Endothelial cell of umbilical vein (primary cell): ENCODE results near the gene ITGB1BP1. TPM values are rescaled to one million over a fixed set of nuclear protein-coding genes. Genes with fewer than 3 reads are reported as not detected.

Source experiments
- BruUV-seq: library from RNA; stranded (reverse); fragments of 400-500 nt; replicated peaks from 2 replicates; lab custom pipeline; 2021; lab: Mats Ljungman, UMichigan
- CTCF ChIA-PET: fragments of 300-600, 350-600 bp; sonication (Branson Sonifier 250); formaldehyde crosslinking; loops from one replicate; lab custom pipeline; 2021; ENCODE audit warnings: antibody characterized with exemption, inconsistent platforms; lab: Charles Lee
- POLR2A ChIA-PET: fragments of 300-600, 350-600 bp; sonication (Branson Sonifier 250); formaldehyde crosslinking; loops from one replicate; lab custom pipeline; 2021; ENCODE audit warnings: antibody characterized with exemption, inconsistent platforms; lab: Charles Lee
- DNase-seq: peaks from one replicate; pipeline ENCODE4 v3.0.0-alpha.2; 2011; ENCODE audit warnings: low read depth, low spot score
- FAIRE-seq: peaks from 2 replicates; lab custom pipeline; 2011; peaks lifted over from hg19 to GRCh38; lab: Jason Lieb, UNC
- H2AFZ ChIP-seq: 2 replicates; pipeline ENCODE4 v1.6.0; 2012; ENCODE audit warnings: low read depth, low read length, control low read depth, inconsistent platforms
- H3K27ac ChIP-seq: 2 replicates; pipeline ENCODE4 v1.5.1; 2011; ENCODE audit warnings: low read depth, mild to moderate bottlenecking, control low read depth, low read length, moderate library complexity; ENCODE audit not compliant: insufficient read depth
- H3K27me3 ChIP-seq, 2 experiments: 2 replicates each; pipeline versions ENCODE4 v1.6.0 to v1.6.1; 2011; ENCODE audit warnings: low read length in 2 of 2, mixed read lengths in 1 of 2; ENCODE audit not compliant: control insufficient read depth in 2 of 2, insufficient read depth in 2 of 2
- H3K36me3 ChIP-seq, 2 experiments: 2 replicates in 1 of 2; 3 replicates in 1 of 2; pipeline ENCODE4 v1.5.1; 2011; ENCODE audit warnings: low read length in 2 of 2, mild to moderate bottlenecking in 1 of 2, moderate library complexity in 1 of 2; ENCODE audit not compliant: control insufficient read depth in 2 of 2, insufficient read depth in 2 of 2; ENCODE audit errors: extremely low read depth in 1 of 2
- H3K4me1 ChIP-seq: 3 replicates; pipeline ENCODE4 v1.5.1; 2011; ENCODE audit warnings: mild to moderate bottlenecking, low read length; ENCODE audit not compliant: control insufficient read depth, insufficient read depth; ENCODE audit errors: extremely low read depth
- H3K4me2 ChIP-seq: 2 replicates; pipeline ENCODE4 v1.6.1; 2011; ENCODE audit warnings: low read length, control low read depth, mixed read lengths; ENCODE audit not compliant: insufficient read depth
- H3K4me3 ChIP-seq, 3 experiments: fragments of 200-600 bp in 1 of 3; sonication (generic), shearing (Covaris generic) in 1 of 3; replicated peaks in 1 of 3; 2 replicates each; pipeline ENCODE4 v1.5.1; 2011 to 2016; ENCODE audit warnings: control low read depth in 3 of 3, low read length in 3 of 3, mild to moderate bottlenecking in 2 of 3, inconsistent platforms in 1 of 3, low read depth in 1 of 3, moderate library complexity in 1 of 3; ENCODE audit not compliant: insufficient read depth in 1 of 3
- H3K79me2 ChIP-seq: 2 replicates; pipeline ENCODE4 v1.6.0; 2012; ENCODE audit warnings: low read length, inconsistent platforms; ENCODE audit not compliant: control insufficient read depth, insufficient read depth
- H3K9ac ChIP-seq: replicated peaks from 2 replicates; pipeline ENCODE3; 2011; ENCODE audit warnings: low read length, control low read depth; ENCODE audit not compliant: insufficient read depth; ENCODE audit errors: extremely low read depth
- H3K9me1 ChIP-seq: replicated peaks from 3 replicates; pipeline ENCODE4 v1.6.0; 2011; ENCODE audit warnings: mild to moderate bottlenecking, low read length; ENCODE audit not compliant: control insufficient read depth, insufficient read depth; ENCODE audit errors: extremely low read depth
- H3K9me3 ChIP-seq: replicated peaks from 2 replicates; pipeline ENCODE4 v1.5.1; 2012; ENCODE audit warnings: low read length, inconsistent platforms; ENCODE audit not compliant: control insufficient read depth, insufficient read depth
- H4K20me1 ChIP-seq: replicated peaks from 2 replicates; pipeline ENCODE3; 2011; ENCODE audit warnings: mild to moderate bottlenecking, low read length; ENCODE audit not compliant: control insufficient read depth, insufficient read depth; ENCODE audit errors: extremely low read depth
- CTCF ChIP-seq, 2 donors: IDR thresholded peaks; 1 replicate in 1 of 2; 2 replicates in 1 of 2; pipeline ENCODE4 v1.5.1; 2011; ENCODE audit warnings: low read length in 2 of 2, mild to moderate bottlenecking in 2 of 2, moderate library complexity in 2 of 2, control low read depth in 1 of 2, inconsistent platforms in 1 of 2, low read depth in 1 of 2; ENCODE audit not compliant: insufficient read depth in 1 of 2; ENCODE audit errors: extremely low read depth in 1 of 2
- EZH2 ChIP-seq: IDR thresholded peaks from 2 replicates; pipeline ENCODE4 v1.6.1; 2012; ENCODE audit warnings: borderline replicate concordance, low read depth, mild to moderate bottlenecking, moderate library complexity, low read length, inconsistent platforms; ENCODE audit not compliant: severe bottlenecking
- FOS ChIP-seq: IDR thresholded peaks from 2 replicates; pipeline ENCODE4 v1.6.1; 2011; ENCODE audit warnings: mild to moderate bottlenecking, low read length, moderate library complexity, borderline replicate concordance; ENCODE audit not compliant: insufficient read depth
- GATA2 ChIP-seq: IDR thresholded peaks from 2 replicates; pipeline ENCODE4 v1.7.0; 2011; ENCODE audit warnings: low read depth, mild to moderate bottlenecking, moderate library complexity, mixed read lengths, low read length; ENCODE audit not compliant: insufficient read length, insufficient read depth
- JUN ChIP-seq: IDR thresholded peaks from 2 replicates; pipeline ENCODE4 v1.6.1; 2011; ENCODE audit warnings: borderline replicate concordance, low read depth; ENCODE audit not compliant: insufficient read length, insufficient read depth
- MAX ChIP-seq: IDR thresholded peaks from 2 replicates; pipeline ENCODE4 v1.6.1; 2011; ENCODE audit not compliant: insufficient read depth, insufficient read length
- MYC ChIP-seq: IDR thresholded peaks from one replicate; pipeline ENCODE4 v1.6.1; 2011; ENCODE audit warnings: mild to moderate bottlenecking, low read depth, low read length
- POLR2A ChIP-seq: IDR thresholded peaks from 2 replicates; pipeline ENCODE4 v1.6.1; 2012; ENCODE audit warnings: low read depth, mild to moderate bottlenecking, control low read depth, low read length
- POLR2AphosphoS5 ChIP-seq: IDR thresholded peaks from 2 replicates; pipeline ENCODE4 v1.6.1; 2012; ENCODE audit warnings: low read depth, mild to moderate bottlenecking, control low read depth, low read length, moderate library complexity; ENCODE audit not compliant: insufficient read depth
- dilution Hi-C: fragments of 300-500 bp; cut with MboI; formaldehyde crosslinking; loops from one replicate; pipeline ENCODE4 v1.15.0; 2019; ENCODE audit warnings: low sequenced_read_pairs; ENCODE audit not compliant: extremely low pct_ligation_motif_present
- intact Hi-C: fragments of 100-400 bp; cut with micrococcal nuclease; formaldehyde crosslinking; loops from one replicate; pipeline ENCODE4 v1.10.0; 2022
- polyA plus RNA-seq, 4 experiments: library from polyadenylated mRNA; depleted of rRNA in 3 of 4; stranded (reverse) in 3 of 4; unstranded in 1 of 4; fragments of >200 nt; gene quantifications; 2 replicates each; pipeline versions ENCODE4 v1.2.1 to v1.2.3, GENCODE V29; 2011 to 2012; ENCODE audit warnings: missing spikeins in 1 of 4
- total RNA-seq: library from RNA; stranded (reverse); gene quantifications from 2 replicates; pipeline ENCODE4 v1.2.3, GENCODE V29; 2021

Gene ITGB1BP1
- total and polyA plus RNA-seq, 2 donors (not counting 3 experiments of a cell fraction or from before 2014, with no cell fraction given), result 45.0 to 170 TPM

GRCh38 chr2:9451231-9451630 lies 27.9 kb upstream of the ITGB1BP1 start:
- ChIA-PET CTCF (interaction anchor here (1.0 kb wide), 1 partner anchor 10 kb away, joined by 4 read pairs; no protein-coding TSS in a partner anchor), POLR2A (no interaction called here)
- no peaks in the 10 kb centered on the region for H4K20me1 ChIP-seq
- H3K9me3 ChIP-seq, result no peaks in the 10 kb centered on the region
- no peaks in the 10 kb centered on the region for H3K4me1 ChIP-seq
- no peaks in the 10 kb centered on the region for H3K27me3 ChIP-seq
- H3K79me2 ChIP-seq, result no peaks in the 10 kb centered on the region
- FAIRE-seq (no peak), DNase-seq (no peak)
- no TSS peak for BruUV-seq
- no peak for TF ChIP-seq JUN
- TF ChIP-seq CTCF (IDR thresholded peaks at IDR 0.05; ENCODE audit: extremely low read depth in 1 of 2, insufficient read depth in 1 of 2, low read depth in 1 of 2, low read length in 2 of 2), result no peak
- no peak for TF ChIP-seq POLR2A
- no peak for TF ChIP-seq FOS
- no peak for TF ChIP-seq GATA2
- TF ChIP-seq MYC, result no peak
- no peak for TF ChIP-seq MAX
- no peak for TF ChIP-seq EZH2
- no peak for TF ChIP-seq POLR2AphosphoS5
- no peak overlapping the region for H3K27ac ChIP-seq
- dilution Hi-C loops (no loop called here), intact Hi-C loops (no loop called here)
- no peak overlapping the region for H3K4me3 ChIP-seq
- H3K36me3 ChIP-seq, result no peaks in the 10 kb centered on the region
- no peak overlapping the region for H2AFZ ChIP-seq
- H3K9me1 ChIP-seq, result no peaks in the 10 kb centered on the region
- no peak overlapping the region for H3K4me2 ChIP-seq
- H3K9ac ChIP-seq, result no peak overlapping the region
